22Rv1 (cell line): ENCODE measurements around the gene PSMB2.
"Not testable (repeated sequence)": the region's sequence is repeated elsewhere in the genome, so short reads cannot be mapped to it uniquely, and the experiment has no call there.

Experiments used
- H3K27ac ChIP-seq: fragments of 450-650 bp; 2 replicates; pipeline ENCODE4 v1.5.1; 2017
- CTCF ChIP-seq: fragments of 450-650 bp; IDR thresholded peaks from 2 replicates; pipeline ENCODE4 v1.5.1; 2017; ENCODE audit warnings: mild to moderate bottlenecking
- ZFX ChIP-seq: fragments of 450-650 bp; IDR thresholded peaks from 2 replicates; pipeline ENCODE4 v1.6.1; 2017; ENCODE audit warnings: antibody characterized with exemption, borderline replicate concordance

PSMB2 gene

GRCh38 chr1:35585281-35585680 lies 56.0 kb downstream of the PSMB2 start:
- TF ChIP-seq ZFX (no peak), CTCF (no peak)
- no peak overlapping the region for H3K27ac ChIP-seq

- not testable (repeated sequence) for H3K27ac ChIP-seq
Measured at GRCh38 chr1:35581621-35582020, 59.7 kb downstream of the PSMB2 start.

DNA sequence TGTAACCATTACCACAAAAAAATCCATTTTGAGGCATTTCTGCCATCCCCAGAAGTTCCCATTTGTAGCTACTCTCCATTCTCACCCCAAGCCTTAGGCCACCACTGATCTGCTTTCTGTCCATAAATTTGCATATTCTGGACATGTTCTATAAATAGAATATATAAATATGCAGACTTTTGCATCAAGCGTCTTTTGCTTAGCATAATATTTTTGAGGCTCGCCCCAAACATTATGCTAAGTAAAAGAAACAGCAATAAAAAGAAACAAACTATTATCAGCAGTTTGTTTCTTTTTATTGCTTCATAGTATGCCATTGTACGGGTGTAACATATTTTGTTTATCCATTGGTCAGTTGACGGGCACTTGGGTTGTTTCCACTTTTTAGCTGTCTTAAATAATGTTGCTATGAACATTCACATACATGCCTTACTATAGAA lies 60.4 kb downstream of the PSMB2 start:
- TF ChIP-seq CTCF = no peak
- TF ChIP-seq ZFX = no peak
- no peak overlapping the region for H3K27ac ChIP-seq

GRCh38 chr1:35577071-35577998 lies 64.0 kb downstream of the PSMB2 start:
- TF ChIP-seq ZFX (no peak), CTCF (no peak)
- no peak overlapping the region for H3K27ac ChIP-seq

GRCh38 chr1:35576766-35577070 lies 64.6 kb downstream of the PSMB2 start:
- H3K27ac ChIP-seq = not testable (repeated sequence)

DNA sequence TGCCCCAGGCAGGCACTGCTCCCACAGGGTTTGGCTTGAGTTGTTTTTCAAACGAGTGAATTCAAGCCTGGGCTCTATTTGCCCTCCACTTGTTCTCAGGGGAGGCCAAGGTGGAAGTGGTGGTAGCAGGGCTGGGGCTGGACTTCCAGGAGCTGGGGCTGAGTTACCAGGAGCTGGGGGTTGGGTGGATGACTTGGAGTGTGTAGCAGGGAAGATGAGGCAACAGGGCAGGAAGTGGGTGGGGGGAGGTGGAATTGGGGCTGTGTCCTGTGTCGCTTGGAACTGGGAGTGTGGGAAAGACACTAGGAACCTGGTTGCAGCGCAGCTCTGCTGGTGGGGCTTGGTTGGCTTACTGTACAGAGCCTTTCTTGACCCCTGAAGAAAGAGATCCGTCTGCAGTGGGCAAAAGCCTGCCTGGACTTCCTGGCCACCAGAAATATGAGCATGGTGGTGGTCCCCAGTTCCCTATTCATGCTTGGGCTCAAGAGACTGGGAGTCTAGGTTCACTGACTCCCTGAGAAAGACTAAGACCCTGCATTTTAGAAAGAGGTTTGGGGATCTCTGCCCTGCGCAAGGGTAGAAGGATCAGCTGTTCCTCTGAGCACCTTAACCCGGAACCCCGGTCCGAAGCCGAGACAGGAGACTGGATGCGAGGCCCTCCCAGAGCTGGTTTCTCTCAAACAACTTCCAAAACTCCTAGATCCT lies 65.1 kb downstream of the PSMB2 start:
- TF ChIP-seq CTCF (no peak), ZFX (no peak)

GRCh38 chr1:35575416-35575958 lies 65.8 kb downstream of the PSMB2 start:
- TF ChIP-seq ZFX (no peak), CTCF (no peak)
- H3K27ac ChIP-seq = peak overlapping the region; percentile 12; the same call in 1 of the 2 replicates

More for the DNA sequence above, 65.1 kb downstream of the PSMB2 start:
- H3K27ac ChIP-seq = no peak overlapping the region

- no peak for TF ChIP-seq ZFX
- TF ChIP-seq CTCF = no peak
- peak overlapping the region; percentile 12; the same call in 1 of the 2 replicates for H3K27ac ChIP-seq
Measured at GRCh38 chr1:35574655-35575415, 66.5 kb downstream of the PSMB2 start.
